Breast epithelium (tissue), 4 donors: Measurements from ENCODE around the gene PPP2R5B. TPM values are rescaled to one million over a fixed set of nuclear protein-coding genes. Genes with fewer than 3 reads are reported as not detected.

ENCODE experiments used
- DNase-seq, 2 donors: peaks; one replicate each; pipeline ENCODE4 v3.0.0-alpha.2; 2019; ENCODE audit warnings: low spot score in 2 of 2
- H3K27ac ChIP-seq, 2 donors: fragments of 200-600 bp; sonication (generic) in 1 of 2; one replicate each; pipeline ENCODE4 v1.5.1; 2016 to 2019; ENCODE audit warnings: mild to moderate bottlenecking in 1 of 2
- H3K27me3 ChIP-seq, 2 donors: fragments of 200-600 bp; sonication (generic) in 1 of 2; one replicate each; pipeline versions ENCODE4 v1.5.1 to v1.6.0; 2017 to 2019; ENCODE audit warnings: control low read depth in 1 of 2, mild to moderate bottlenecking in 1 of 2
- H3K36me3 ChIP-seq: fragments of 200-600 bp; one replicate; pipeline ENCODE4 v1.5.1; 2019
- H3K4me1 ChIP-seq, 2 donors: fragments of 200-600 bp; sonication (generic); one replicate each; pipeline ENCODE4 v1.5.1; 2016 to 2019; ENCODE audit warnings: control low read depth in 1 of 2
- H3K4me3 ChIP-seq, 3 donors: fragments of 200-600 bp; sonication (generic); 1 replicate in 2 of 3; 2 replicates in 1 of 3; pipeline ENCODE4 v1.5.1; 2016 to 2019; ENCODE audit warnings: mild to moderate bottlenecking in 3 of 3, moderate library complexity in 2 of 3
- H3K9me3 ChIP-seq, 2 donors: fragments of 200-600 bp; sonication (generic) in 1 of 2; one replicate each; pipeline ENCODE4 v1.5.1; 2016 to 2019; ENCODE audit warnings: control low read depth in 1 of 2
- CTCF ChIP-seq, 3 donors: fragments of 450-650 bp; IDR thresholded peaks; one replicate each; pipeline ENCODE4 v1.5.1; 2016 to 2017; ENCODE audit warnings: antibody characterized with exemption in 3 of 3, mild to moderate bottlenecking in 3 of 3, moderate library complexity in 3 of 3
- POLR2A ChIP-seq: fragments of 450-650 bp; IDR thresholded peaks from one replicate; pipeline ENCODE4 v1.6.1; 2016; ENCODE audit warnings: antibody characterized with exemption, mild to moderate bottlenecking, moderate library complexity
- POLR2AphosphoS5 ChIP-seq, 3 donors: sonication (generic); formaldehyde crosslinking; IDR thresholded peaks; one replicate each; pipeline ENCODE4 v1.6.1; 2017; ENCODE audit warnings: antibody characterized with exemption in 3 of 3
- intact Hi-C: fragments of 100-400 bp; cut with DNase I; formaldehyde crosslinking; loops from one replicate; pipeline ENCODE4 v1.15.1; 2023; ENCODE audit warnings: low total_unique reads
- total RNA-seq, 3 donors: library from RNA; depleted of rRNA; stranded (reverse); fragments of >200 nt; gene quantifications; one replicate each; pipeline ENCODE4 v1.1.0, GENCODE V29; 2016

PPP2R5B gene
- total RNA-seq, 3 donors from 2014 or later: 12.8 to 14.0 (median 13.8) TPM

GRCh38 chr11:64931290-64931689 is 6.8 kb downstream of the PPP2R5B start:
- no peaks in the 10 kb centered on the region for H3K27me3 ChIP-seq
- no peak for TF ChIP-seq POLR2AphosphoS5 (IDR thresholded peaks at IDR 0.05)
- H3K4me3 ChIP-seq: no peak overlapping the region
- no peak overlapping the region for H3K27ac ChIP-seq
- intact Hi-C loops: no loop called here
- no peaks in the 10 kb centered on the region for H3K9me3 ChIP-seq
- H3K36me3 ChIP-seq: peaks cover 4% of the 10 kb centered on the region
- no peak for DNase-seq
- H3K4me1 ChIP-seq: no peaks in the 10 kb centered on the region

GRCh38 chr11:64932324-64932723 is 7.8 kb downstream of the PPP2R5B start:
- Histone ChIP-seq H3K4me3 (no peak overlapping the region), H3K27ac (no peak overlapping the region), H3K4me1 (no peaks in the 10 kb centered on the region), H3K27me3 (no peaks in the 10 kb centered on the region), H3K36me3 (peaks cover 4% of the 10 kb centered on the region), H3K9me3 (no peaks in the 10 kb centered on the region)
- TF ChIP-seq POLR2AphosphoS5 (IDR thresholded peaks at IDR 0.05): no peak
- no peak for TF ChIP-seq POLR2A
- no peak for TF ChIP-seq CTCF (IDR thresholded peaks at IDR 0.05)
- DNase-seq: no peak
- intact Hi-C loops: no loop called here

- TF ChIP-seq POLR2AphosphoS5 (IDR thresholded peaks at IDR 0.05): no peak
- DNase-seq: no peak
- H3K9me3 ChIP-seq: no peaks in the 10 kb centered on the region
- no peak overlapping the region for H3K4me3 ChIP-seq
- H3K36me3 ChIP-seq: peaks cover 4% of the 10 kb centered on the region
- no peaks in the 10 kb centered on the region for H3K4me1 ChIP-seq
- no peaks in the 10 kb centered on the region for H3K27me3 ChIP-seq
- intact Hi-C loops: no loop called here
- H3K27ac ChIP-seq: no peak overlapping the region
Observed at GRCh38 chr11:64933213-64933934, 8.9 kb downstream of the PPP2R5B start.

GRCh38 chr11:64933935-64934681 is 9.6 kb downstream of the PPP2R5B start:
- intact Hi-C loops: no loop called here
- Histone ChIP-seq H3K36me3 (peaks cover 4% of the 10 kb centered on the region), H3K9me3 (no peaks in the 10 kb centered on the region), H3K27ac (no peak overlapping the region), H3K4me3 (no peak overlapping the region), H3K4me1 (no peaks in the 10 kb centered on the region), H3K27me3 (no peaks in the 10 kb centered on the region)
- no peak for TF ChIP-seq CTCF (IDR thresholded peaks at IDR 0.05)
- TF ChIP-seq POLR2A: no peak
- no peak for TF ChIP-seq POLR2AphosphoS5 (IDR thresholded peaks at IDR 0.05)
- no peak for DNase-seq

GRCh38 chr11:64934682-64935358 is 10.3 kb downstream of the PPP2R5B start:
- intact Hi-C loops: no loop called here
- H3K27ac ChIP-seq: no peak overlapping the region
- no peak overlapping the region for H3K4me3 ChIP-seq
- peaks cover 4% of the 10 kb centered on the region for H3K36me3 ChIP-seq
- H3K9me3 ChIP-seq: no peaks in the 10 kb centered on the region
- DNase-seq: no peak
- H3K27me3 ChIP-seq: no peaks in the 10 kb centered on the region
- H3K4me1 ChIP-seq: no peaks in the 10 kb centered on the region
- TF ChIP-seq POLR2AphosphoS5 (IDR thresholded peaks at IDR 0.05): no peak

- Histone ChIP-seq H3K4me1 (no peaks in the 10 kb centered on the region), H3K9me3 (no peaks in the 10 kb centered on the region), H3K27ac (no peak within 1 kb of the TSS), H3K36me3 (peaks cover 4% of the 10 kb centered on the region), H3K4me3 (no peak within 1 kb of the TSS), H3K27me3 (no peaks in the 10 kb centered on the region)
- no peak for DNase-seq
- intact Hi-C loops: no loop called here
- no peak for TF ChIP-seq CTCF (IDR thresholded peaks at IDR 0.05)
- TF ChIP-seq POLR2AphosphoS5 (IDR thresholded peaks at IDR 0.05): no peak
- no peak for TF ChIP-seq POLR2A
Observed at GRCh38 chr11:64935359-64936081, 11.0 kb downstream of the PPP2R5B start, which contains the start of gene GPHA2. TSS of gene GPHA2 (minus strand) at chr11:64935893. CDS start at chr11:64935460, 433 bp downstream.
